ENCODE measurements around the gene LRBA.

Gene LRBA

DNA sequence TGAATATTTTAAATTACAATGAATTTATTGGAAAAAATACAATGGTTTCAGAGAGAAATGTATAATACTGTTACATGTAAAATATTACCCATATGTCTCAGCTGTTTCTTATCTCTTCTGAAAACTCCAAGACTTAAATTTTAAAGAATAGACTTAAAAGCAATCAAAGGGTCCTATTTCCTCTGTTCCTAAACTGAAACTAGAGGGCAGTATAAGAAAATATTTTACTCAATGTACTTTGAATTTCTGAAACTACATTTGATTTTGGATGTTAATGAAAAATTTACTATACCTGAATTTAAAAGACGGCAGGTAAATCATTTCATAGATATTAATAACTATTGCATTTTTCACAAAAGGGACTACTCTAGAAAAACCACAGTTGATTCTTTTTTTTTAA, 200.2 kb downstream of the LRBA start:
- no peak for DNase-seq (ENCODE audit: low read depth in 2 of 2, low spot score in 1 of 2)

DNA sequence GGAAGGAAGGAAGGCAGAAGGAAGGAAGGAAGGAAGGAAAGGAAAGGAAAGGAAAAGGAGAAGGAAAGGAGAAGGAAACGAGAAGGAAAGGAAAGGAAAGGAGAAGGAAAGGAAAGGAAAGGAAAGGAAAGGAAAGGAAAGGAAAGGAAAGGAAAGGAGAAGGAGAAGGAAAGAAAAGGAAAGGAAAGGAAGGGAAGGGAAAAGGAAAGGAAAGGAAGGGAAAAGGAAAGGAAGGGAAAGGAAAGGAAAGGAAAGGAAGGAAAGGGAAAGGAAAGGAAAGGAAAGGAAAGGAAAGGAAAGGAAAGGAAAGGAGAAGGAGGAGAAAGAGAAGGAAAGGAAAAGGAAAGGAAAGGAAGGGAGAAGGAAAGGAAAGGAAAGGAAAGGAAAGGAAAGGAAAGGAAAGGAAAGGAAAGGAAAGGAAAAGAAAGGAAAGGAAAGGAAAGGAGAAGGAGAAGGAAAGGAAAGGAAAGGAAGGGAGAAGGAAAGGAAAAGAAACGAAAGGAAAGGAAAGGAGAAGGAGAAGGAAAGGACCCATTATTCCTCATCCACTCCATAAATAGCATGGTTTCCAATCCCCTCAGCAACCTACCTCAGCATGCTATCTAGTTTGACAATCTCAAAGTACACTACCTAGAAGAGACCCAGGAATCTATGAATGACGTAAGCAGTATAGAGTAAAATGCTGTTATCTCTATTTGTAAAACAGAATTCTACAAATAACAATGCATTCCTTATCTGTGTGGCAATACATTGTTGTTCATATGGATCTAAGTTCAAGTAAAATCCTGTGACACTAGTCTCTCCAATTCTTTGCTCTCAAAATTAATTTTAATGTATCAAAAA, 209.7 kb downstream of the LRBA start:
- no peak for DNase-seq (ENCODE audit: low read depth in 2 of 2, low spot score in 1 of 2)

- no peak for DNase-seq (ENCODE audit: low read depth in 2 of 2, low spot score in 1 of 2)
These were observed 213.3 kb downstream of the LRBA start for GRCh38 chr4:150801833-150802232.

- no peak for DNase-seq (ENCODE audit: low read depth in 2 of 2, low spot score in 1 of 2)
These were observed 215.9 kb downstream of the LRBA start for GRCh38 chr4:150799207-150799606.

- no peak for DNase-seq (ENCODE audit: low read depth in 2 of 2, low spot score in 1 of 2)
These were observed 220.4 kb downstream of the LRBA start for GRCh38 chr4:150794706-150795105.

- no peak for DNase-seq (ENCODE audit: low read depth in 2 of 2, low spot score in 1 of 2)
These were observed 225.2 kb downstream of the LRBA start for GRCh38 chr4:150789864-150790263.

DNA sequence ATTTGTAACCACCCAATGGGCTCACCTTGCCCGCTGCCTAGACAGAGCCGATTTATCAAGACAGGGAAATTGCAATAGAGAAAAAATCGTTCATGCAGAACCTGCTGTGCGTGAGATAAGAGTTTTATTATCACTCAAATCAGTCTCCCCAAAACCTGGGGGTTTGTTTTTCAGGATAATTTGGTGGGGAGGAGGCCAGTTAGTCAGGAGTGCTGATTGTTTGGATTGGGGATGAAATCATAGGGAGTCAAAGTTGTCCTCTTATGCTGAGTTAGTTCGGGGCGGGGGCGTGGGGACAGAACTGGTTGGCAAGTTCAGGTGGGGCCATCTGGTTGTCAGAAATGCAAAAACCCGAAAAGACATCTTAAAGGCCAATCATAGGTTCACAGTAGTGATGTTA, 230.1 kb downstream of the LRBA start:
- no peak for DNase-seq (ENCODE audit: low read depth in 2 of 2, low spot score in 1 of 2)

GRCh38 chr4:150784305-150784704, 230.8 kb downstream of the LRBA start:
- no peak for DNase-seq (ENCODE audit: low read depth in 2 of 2, low spot score in 1 of 2)

GRCh38 chr4:150782921-150783320, 232.2 kb downstream of the LRBA start:
- no peak for DNase-seq (ENCODE audit: low read depth in 2 of 2, low spot score in 1 of 2)

DNA sequence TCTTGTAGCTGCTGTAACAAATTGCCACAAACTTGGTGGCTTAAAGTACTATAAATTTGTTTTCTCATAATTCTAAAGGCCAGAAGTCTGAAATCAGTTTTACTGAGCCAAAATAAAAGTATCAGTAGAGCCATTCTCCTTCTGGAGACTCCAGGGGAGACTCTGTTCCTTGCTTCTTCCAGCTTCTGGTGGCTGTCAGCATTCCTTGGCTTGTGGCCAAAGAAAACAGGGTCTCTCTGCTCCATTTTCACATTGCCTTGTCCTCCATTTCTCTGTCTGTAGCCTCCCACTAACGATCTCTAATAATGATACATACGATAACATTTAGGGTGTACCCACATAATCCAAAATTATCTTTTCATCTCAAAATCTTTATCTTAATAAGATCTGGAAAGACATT, 232.8 kb downstream of the LRBA start:
- DNase-seq (ENCODE audit: low read depth in 2 of 2, low spot score in 1 of 2) = no peak

- DNase-seq (ENCODE audit: low read depth in 2 of 2, low spot score in 1 of 2) = no peak
These were observed 233.9 kb downstream of the LRBA start for GRCh38 chr4:150781191-150781590.

GRCh38 chr4:150779707-150780106, 235.4 kb downstream of the LRBA start:
- no peak for DNase-seq (ENCODE audit: low read depth in 2 of 2, low spot score in 1 of 2)

DNA sequence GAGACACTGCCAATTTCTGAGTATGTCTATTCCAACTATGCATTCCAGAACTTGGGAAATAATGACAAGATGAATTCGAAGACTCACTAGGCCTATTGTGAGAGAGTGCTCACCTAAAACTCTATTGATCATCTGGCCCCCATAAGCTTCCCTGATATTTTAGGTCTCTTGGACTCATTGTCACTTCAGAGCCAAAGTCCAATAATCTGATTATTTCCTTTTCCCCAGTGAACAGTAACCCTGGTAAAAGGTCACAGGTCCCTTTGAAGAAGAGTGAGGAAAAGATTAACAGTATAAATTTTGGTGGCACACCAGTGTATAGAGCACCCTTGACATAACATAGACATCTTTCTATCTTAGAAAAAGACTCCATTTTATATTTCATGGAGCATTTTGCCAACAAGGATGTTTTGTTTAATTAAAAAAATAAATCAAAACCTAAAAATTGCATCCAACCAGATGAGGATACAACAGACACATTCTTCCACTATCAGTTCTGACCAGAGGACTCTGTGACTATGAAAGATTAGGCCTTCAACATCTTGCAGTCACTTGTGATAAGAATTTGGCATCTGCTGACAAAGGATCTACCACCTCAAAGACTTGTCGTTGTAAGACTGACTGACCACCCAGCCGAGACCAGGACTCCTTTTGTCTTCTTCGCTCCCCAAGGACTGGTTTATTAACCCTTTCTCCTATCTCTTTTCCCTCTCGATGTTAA, 241.2 kb downstream of the LRBA start:
- DNase-seq (ENCODE audit: low read depth in 2 of 2, low spot score in 1 of 2) = no peak

DNA sequence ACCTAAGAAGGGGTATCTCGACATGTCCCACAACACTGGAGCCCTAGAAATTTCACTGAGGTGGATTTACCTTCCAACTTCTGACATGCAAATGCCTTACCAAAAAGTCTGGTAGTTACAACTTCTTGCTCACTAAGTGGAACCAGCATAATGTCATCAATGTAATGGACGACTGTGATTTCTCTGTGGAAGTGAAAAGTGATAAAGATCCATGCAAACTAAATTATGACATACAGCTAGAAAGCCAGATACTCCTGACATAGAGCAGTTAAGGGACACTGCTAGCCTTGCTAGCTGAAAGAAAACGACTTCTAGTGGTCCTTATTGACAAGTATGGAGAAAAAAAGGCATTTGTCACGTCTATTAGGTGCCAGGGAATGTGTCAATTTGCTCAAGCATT, 242.1 kb downstream of the LRBA start:
- DNase-seq (ENCODE audit: low read depth in 2 of 2, low spot score in 1 of 2) = no peak

GRCh38 chr4:150771382-150771781, 243.7 kb downstream of the LRBA start:
- DNase-seq (ENCODE audit: low read depth in 2 of 2, low spot score in 1 of 2) = no peak

GRCh38 chr4:150769845-150770244, 245.2 kb downstream of the LRBA start:
- DNase-seq (ENCODE audit: low read depth in 2 of 2, low spot score in 1 of 2) = no peak

- no peak for DNase-seq (ENCODE audit: low read depth in 2 of 2, low spot score in 1 of 2)
These were observed 245.8 kb downstream of the LRBA start for GRCh38 chr4:150769248-150769647.

- no peak for DNase-seq (ENCODE audit: low read depth in 2 of 2, low spot score in 1 of 2)
These were observed 246.6 kb downstream of the LRBA start for GRCh38 chr4:150768497-150768896.

DNA sequence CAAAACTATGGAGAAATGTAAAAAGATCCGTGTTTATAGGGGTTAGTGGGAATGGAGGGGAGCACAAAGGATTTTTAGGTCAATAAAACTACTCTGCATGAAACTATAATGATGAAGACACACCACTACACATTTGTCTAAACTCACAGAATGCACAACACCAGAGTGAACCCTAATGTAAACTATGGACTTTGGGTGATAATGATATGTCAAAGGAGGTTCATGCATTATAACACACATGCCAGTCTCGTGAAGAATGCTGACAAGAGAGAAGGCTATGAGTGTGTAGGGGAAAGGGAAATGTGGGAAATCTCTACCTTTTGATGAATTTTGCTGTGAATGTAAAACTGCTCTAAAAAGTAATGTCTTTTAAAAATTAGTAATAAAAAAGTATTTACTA, 249.9 kb downstream of the LRBA start:
- DNase-seq (ENCODE audit: low read depth in 2 of 2, low spot score in 1 of 2) = no peak

GRCh38 chr4:150751648-150752047, 263.4 kb downstream of the LRBA start:
- DNase-seq (ENCODE audit: low read depth in 2 of 2, low spot score in 1 of 2) = no peak

GRCh38 chr4:150750824-150751223, 264.3 kb downstream of the LRBA start:
- no peak for DNase-seq (ENCODE audit: low read depth in 2 of 2, low spot score in 1 of 2)

DNA sequence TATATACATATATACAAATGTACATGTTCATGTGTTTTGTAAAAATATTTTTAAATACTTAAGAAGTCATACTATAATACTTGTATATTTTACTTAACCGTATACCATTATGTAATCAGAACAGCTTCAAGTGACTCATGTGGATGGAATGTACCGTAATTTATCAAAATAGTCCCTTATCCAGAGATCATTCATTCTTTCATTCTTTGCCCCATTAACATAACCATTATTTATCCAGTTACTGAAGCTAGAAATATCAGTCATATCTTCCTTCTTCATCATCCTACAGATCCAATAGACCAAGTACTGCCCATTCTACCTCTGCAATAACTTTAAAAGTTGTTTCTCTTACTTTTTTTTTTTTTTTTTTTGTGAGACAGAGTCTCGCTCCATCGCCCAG, 268.9 kb downstream of the LRBA start:
- no peak for DNase-seq (ENCODE audit: low read depth in 2 of 2, low spot score in 1 of 2)

DNA sequence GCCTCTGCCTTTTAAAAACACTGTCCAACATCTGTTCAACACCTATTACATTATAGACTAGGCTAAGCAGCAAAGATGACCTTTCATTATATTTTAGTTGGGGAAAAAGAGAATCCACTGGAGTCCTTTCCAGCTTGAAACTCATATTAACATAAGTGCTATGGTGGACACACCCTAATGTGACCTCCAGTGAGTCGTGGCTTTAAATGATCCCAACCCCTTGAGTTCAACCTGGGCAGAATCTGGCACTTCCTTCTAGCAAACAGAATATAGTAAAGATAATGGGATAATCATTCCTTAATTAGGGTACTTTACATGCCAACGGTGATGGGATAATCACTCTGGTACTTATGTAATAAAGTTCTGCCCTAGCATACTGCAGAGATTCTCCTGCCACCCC, 270.5 kb downstream of the LRBA start:
- DNase-seq (ENCODE audit: low read depth in 2 of 2, low spot score in 1 of 2) = no peak
